GM19438 (cell line): Measurements from ENCODE around the gene SCGB1A1.
"Not testable (repeated sequence)": the region's sequence is repeated elsewhere in the genome, so short reads cannot be mapped to it uniquely, and the experiment has no call there.

Source experiments
- ATAC-seq: cut with Tn5 transposase; IDR thresholded peaks from one replicate; pipeline ENCODE4 v1.9.1; 2021; ENCODE audit warnings: low read depth; ENCODE audit not compliant: unreplicated experiment

SCGB1A1 gene

DNA sequence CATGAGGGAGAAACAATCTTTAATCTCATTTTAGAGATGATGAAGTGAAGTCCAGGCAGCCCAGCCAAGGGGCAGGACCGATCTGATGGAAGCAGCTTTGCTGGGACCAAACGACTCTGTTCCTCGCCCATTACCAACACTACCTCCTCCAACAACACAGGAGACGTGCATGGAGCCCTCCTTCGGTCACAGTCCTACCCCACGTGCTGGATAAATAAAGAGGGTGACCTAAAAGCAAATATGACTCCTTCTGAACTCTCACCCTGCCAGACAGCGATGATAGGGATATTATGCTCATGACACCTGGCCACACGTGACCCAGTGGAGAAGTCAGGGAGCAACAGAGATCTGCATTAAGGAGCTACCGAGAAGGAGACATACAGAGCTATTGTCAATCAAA is 26.0 kb downstream of the SCGB1A1 start:
- ATAC-seq = no peak

- ATAC-seq = no peak
Measured at GRCh38 chr11:62445314-62445740, 26.5 kb downstream of the SCGB1A1 start.

- no peak for ATAC-seq
Measured at GRCh38 chr11:62446091-62446490, 27.3 kb downstream of the SCGB1A1 start.

GRCh38 chr11:62449451-62449851 is 30.6 kb downstream of the SCGB1A1 start:
- no peak for ATAC-seq

- not testable (repeated sequence) for ATAC-seq
Measured at GRCh38 chr11:62449912-62450311, 31.1 kb downstream of the SCGB1A1 start.

DNA sequence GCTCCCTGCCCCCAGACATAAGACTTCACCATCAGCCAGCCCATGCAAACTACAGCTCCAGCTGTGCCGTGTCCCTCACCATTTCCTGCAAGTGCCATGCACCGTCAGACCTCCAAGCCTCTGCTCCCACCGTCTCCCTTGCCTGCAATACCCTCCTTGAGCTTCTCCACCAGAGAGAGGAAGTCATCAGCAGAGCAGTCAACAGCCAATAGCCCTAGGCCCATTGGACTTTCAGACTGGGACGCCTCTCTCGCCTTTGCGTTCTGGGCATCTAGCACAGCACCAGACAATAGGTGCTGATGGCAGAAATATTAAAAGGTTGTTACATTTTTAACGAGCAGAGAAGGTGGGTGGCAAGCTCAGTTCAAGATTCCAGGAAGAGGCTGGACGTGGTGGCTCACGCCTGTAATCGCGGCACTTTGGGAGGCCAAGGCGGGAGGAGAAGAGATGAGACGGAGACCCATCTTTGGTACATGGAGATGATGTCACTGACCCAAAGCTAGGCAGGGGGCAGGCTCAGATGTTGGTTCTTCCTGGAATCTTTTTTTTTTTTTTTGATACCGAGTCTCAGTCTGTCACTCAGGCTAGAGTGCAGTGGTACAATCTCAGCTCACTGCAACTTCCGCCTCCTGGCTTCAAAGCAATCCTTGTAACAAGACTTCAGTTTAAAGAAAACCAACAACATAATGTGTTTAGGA is 31.9 kb downstream of the SCGB1A1 start:
- no peak for ATAC-seq

- no peak for ATAC-seq
Measured at GRCh38 chr11:62451241-62451621, 32.4 kb downstream of the SCGB1A1 start.

GRCh38 chr11:62452261-62452660 is 33.4 kb downstream of the SCGB1A1 start:
- no peak for ATAC-seq

GRCh38 chr11:62452839-62453468 is 34.1 kb downstream of the SCGB1A1 start:
- no peak for ATAC-seq

DNA sequence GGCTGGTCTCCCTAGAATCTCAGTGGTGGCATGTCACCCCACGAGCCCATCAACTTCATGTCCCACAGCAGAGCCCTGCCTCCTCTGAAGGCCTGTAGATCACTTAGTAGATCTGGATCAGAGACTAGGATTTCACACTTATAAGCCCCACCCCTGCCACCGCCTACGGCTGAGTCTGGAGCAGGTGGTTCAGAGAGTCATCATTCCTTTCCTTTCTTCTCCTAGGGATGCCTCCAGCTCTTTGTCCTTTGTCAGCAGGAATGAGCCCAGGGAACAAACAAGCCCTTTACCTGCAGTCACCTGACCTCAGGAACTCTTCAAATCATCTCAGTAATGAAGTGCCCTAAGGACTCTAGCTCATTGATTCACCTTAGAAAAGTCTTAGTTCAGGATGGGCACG is 37.8 kb downstream of the SCGB1A1 start:
- no peak for ATAC-seq

DNA sequence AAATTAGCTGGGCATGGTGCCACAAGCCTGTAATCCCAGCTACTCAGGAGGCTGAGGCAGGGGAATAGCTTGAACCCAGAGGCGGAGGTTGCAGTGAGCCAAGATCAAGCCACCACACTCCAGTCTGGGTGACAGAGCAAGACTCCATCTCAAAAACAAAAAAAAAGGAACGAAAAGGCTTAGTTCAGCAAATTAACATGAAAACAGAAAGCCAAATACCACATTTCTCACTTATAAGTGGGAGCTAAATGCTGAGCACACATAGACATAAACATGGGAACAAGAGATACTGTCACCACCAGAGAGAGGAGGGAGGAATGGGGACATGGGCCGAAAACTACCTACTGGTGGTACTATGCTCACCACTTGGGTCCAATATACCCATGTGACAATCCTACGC is 38.6 kb downstream of the SCGB1A1 start:
- no peak for ATAC-seq

GRCh38 chr11:62458212-62459002 is 39.6 kb downstream of the SCGB1A1 start:
- ATAC-seq = no peak

- ATAC-seq = no peak
Measured at GRCh38 chr11:62459080-62459479, 40.2 kb downstream of the SCGB1A1 start.

- ATAC-seq = no peak
Measured at GRCh38 chr11:62461740-62462507, 43.1 kb downstream of the SCGB1A1 start.

GRCh38 chr11:62462508-62462892 is 43.7 kb downstream of the SCGB1A1 start:
- no peak for ATAC-seq

- ATAC-seq = no peak
Measured at GRCh38 chr11:62463121-62463542, 44.3 kb downstream of the SCGB1A1 start.

DNA sequence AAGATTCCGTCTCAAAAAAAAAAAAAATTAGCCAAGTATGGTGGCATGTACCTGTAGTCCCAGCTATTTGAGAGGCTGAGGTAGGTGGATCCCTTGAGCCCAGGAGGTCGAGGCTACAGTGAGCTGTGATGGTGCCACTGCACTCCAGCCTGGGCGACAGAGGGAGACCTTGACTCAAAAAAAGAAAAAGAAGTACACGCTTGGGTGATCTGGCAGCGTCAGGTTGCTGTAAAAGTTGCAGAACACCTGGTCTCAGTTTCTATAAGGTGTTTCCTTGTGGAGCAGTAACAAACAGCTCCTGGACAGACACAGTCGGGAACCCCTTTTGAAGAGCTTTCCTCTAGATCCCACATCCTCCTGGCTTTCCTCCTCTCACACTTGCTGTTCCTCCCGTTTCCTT is 45.8 kb downstream of the SCGB1A1 start:
- peak; percentile 76 for ATAC-seq

DNA sequence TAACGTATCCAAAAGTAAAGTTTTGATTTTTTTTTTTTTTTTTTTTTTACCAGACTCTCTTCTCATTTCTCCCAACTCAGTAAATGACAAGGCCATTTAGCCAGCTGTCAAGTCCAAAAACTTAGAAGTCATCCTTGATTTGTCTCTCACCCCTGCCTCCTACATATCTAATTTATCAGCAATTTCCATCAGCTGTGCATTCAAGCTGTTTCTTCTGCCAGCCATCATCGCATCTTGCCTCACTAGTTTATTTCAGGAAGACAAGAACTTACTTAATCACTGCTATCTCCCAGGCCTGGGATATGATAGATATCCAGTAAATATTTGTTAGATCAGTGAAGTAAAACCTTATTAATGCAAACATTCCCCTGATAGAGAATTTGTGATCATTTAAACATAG is 47.6 kb downstream of the SCGB1A1 start:
- ATAC-seq = no peak

DNA sequence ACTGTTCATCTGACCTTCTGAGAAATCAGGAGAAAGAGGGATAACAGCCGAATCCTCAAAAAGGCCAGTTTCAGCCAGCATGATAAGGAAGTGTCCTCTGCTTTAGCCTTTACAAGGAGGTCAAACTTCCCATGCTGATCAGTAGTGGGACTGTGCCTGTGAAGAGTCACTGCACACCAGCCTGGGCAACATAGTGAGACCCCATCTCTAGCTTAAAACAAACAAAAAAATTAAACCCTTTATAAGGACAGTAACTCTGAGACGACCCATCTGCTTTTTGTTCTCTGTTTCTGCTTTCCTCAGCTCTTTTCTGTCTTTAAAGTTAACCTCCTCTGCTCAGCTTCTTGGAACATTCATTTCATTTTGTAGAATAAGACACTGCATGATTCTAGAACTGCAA is 49.7 kb downstream of the SCGB1A1 start:
- ATAC-seq = no peak

DNA sequence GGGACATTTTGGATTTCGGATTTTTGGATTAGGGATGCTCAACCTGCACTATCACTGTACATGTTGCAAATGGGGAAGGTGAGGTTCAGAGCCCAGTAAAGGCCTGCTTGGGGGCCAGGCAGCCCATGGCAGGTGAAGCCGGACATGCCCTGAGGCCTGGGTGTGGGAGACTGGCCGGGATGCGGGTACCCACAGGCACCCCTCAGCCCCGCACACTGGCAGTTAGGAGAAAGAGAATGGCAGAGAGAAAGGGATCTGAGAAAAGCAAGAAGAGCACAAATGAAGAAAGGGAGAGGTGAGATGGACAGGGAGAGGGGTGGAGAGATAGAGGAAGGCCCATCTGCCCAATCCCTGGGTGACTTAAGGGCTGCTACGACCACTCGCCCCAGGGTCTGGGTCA is 52.8 kb downstream of the SCGB1A1 start:
- ATAC-seq = no peak
